Sigmoid colon (tissue), 7 donors: Measurements from ENCODE around the gene MIGA2. TPM values are rescaled to one million over a fixed set of nuclear protein-coding genes. Genes with fewer than 3 reads are reported as not detected.

Experiments used
- DNase-seq: peaks from one replicate; pipeline ENCODE4 v3.0.0-alpha.2; 2019
- H3K27ac ChIP-seq, 4 donors: fragments of 200-600 bp; sonication (generic); one replicate each; pipeline ENCODE4 v1.5.1; 2016 to 2019; ENCODE audit warnings: mild to moderate bottlenecking in 1 of 4
- H3K27me3 ChIP-seq, 3 donors: fragments of 200-600 bp; sonication (generic); one replicate each; pipeline ENCODE4 v1.5.1; 2019; ENCODE audit warnings: mild to moderate bottlenecking in 1 of 3
- H3K36me3 ChIP-seq, 4 donors: fragments of 200-600 bp; sonication (generic); one replicate each; pipeline ENCODE4 v1.5.1; 2016 to 2019
- H3K4me1 ChIP-seq, 4 donors: fragments of 200-600 bp; sonication (generic); one replicate each; pipeline ENCODE4 v1.5.1; 2017 to 2019
- H3K4me3 ChIP-seq, 4 donors: fragments of 200-600 bp; sonication (generic); one replicate each; pipeline ENCODE4 v1.5.1; 2017 to 2019; ENCODE audit warnings: mild to moderate bottlenecking in 2 of 4, moderate library complexity in 1 of 4
- H3K9me3 ChIP-seq, 4 donors: fragments of 200-600 bp in 3 of 4; sonication (generic) in 3 of 4; one replicate each; pipeline versions ENCODE4 v1.5.1 to v1.6.1; 2013 to 2019
- EP300 ChIP-seq, 4 donors: sonication (generic); formaldehyde crosslinking; IDR thresholded peaks; one replicate each; pipeline ENCODE4 v1.6.1; 2017; ENCODE audit warnings: antibody characterized with exemption in 4 of 4
- POLR2A ChIP-seq, 2 donors: fragments of 450-650 bp; IDR thresholded peaks; one replicate each; pipeline ENCODE4 v1.6.1; 2016; ENCODE audit warnings: antibody characterized with exemption in 2 of 2, mild to moderate bottlenecking in 2 of 2, moderate library complexity in 2 of 2
- POLR2AphosphoS5 ChIP-seq, 4 donors: sonication (generic); formaldehyde crosslinking; IDR thresholded peaks; one replicate each; pipeline ENCODE4 v1.6.1; 2017; ENCODE audit warnings: antibody characterized with exemption in 4 of 4
- WGBS, 2 donors: extraction: QIAGEN DNeasy Blood & Tissue Kit; methylation state at CpG; one replicate each; pipeline ENCODE4 v1.1.7; 2013; 5-methylcytosine and 5-hydroxymethylcytosine counted together
- intact Hi-C: fragments of 100-400 bp; cut with DNase I; formaldehyde crosslinking; loops from one replicate; pipeline ENCODE4 v1.15.1; 2023
- polyA plus RNA-seq, 3 donors: library from polyadenylated mRNA; stranded (reverse); fragments of 200-250 nt; gene quantifications; one replicate each; pipeline ENCODE4 v1.2.3, GENCODE V29; 2013
- total RNA-seq, 4 donors: library from RNA; depleted of rRNA; stranded (reverse); fragments of >200 nt; gene quantifications; one replicate each; pipeline ENCODE4 v1.1.0, GENCODE V29; 2016
- TF ChIP-seq, protein P1 (sequence below), 4 experiments: fragments of 450-650 bp in 3 of 4; fragments of 200-600 bp in 1 of 4; IDR thresholded peaks; one replicate each; pipeline ENCODE4 v1.5.1; 2016 to 2019; ENCODE audit warnings: antibody characterized with exemption in 4 of 4, mild to moderate bottlenecking in 3 of 4, moderate library complexity in 2 of 4
- donor health status: healthy with polysubstance abuse.
- donor health status: Bipolar disorder and iron deficiency.
- donor health status: healthy.

MIGA2 gene
- total and polyA plus RNA-seq, 7 donors: 8.4 to 44.3 (median 21.4) TPM

DNA sequence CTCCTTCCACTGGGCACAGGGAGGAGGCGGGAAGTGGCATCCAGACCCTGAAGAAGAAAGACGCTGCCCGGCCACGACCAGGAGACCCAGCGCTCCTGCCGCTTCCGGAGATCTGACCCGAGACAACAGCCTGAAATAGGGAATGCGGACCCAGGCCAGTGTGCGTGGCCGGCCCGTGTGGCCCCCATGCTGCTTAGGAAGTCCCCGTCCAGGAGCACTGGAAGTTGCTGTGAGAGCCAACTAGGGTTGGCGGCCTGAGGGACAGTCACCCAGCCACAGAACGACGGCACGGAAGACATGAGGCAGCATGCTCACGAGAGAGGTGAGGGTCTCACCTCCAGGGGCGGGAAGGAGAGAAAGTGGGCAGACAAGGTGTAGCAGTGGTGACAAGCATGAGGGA is 25.3 kb upstream of the MIGA2 start:
- intact Hi-C loops: no loop called here
- H3K27ac ChIP-seq: no peak overlapping the region
- no peak for TF ChIP-seq POLR2AphosphoS5 (IDR thresholded peaks at IDR 0.05)
- TF ChIP-seq POLR2A (IDR thresholded peaks at IDR 0.05): no peak
- no peak for TF ChIP-seq EP300 (IDR thresholded peaks at IDR 0.05)
- TF ChIP-seq, protein P1, sequence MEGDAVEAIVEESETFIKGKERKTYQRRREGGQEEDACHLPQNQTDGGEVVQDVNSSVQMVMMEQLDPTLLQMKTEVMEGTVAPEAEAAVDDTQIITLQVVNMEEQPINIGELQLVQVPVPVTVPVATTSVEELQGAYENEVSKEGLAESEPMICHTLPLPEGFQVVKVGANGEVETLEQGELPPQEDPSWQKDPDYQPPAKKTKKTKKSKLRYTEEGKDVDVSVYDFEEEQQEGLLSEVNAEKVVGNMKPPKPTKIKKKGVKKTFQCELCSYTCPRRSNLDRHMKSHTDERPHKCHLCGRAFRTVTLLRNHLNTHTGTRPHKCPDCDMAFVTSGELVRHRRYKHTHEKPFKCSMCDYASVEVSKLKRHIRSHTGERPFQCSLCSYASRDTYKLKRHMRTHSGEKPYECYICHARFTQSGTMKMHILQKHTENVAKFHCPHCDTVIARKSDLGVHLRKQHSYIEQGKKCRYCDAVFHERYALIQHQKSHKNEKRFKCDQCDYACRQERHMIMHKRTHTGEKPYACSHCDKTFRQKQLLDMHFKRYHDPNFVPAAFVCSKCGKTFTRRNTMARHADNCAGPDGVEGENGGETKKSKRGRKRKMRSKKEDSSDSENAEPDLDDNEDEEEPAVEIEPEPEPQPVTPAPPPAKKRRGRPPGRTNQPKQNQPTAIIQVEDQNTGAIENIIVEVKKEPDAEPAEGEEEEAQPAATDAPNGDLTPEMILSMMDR (IDR thresholded peaks at IDR 0.05): no peak
- H3K36me3 ChIP-seq: peaks cover 33 to 77% (median 50%) of the 10 kb centered on the region in 4 donors
- WGBS, 2 donors: 95 to 97% methylated on average over 19 of the region's 19 CpGs
- H3K9me3 ChIP-seq: no peaks in the 10 kb centered on the region
- H3K4me1 ChIP-seq: peaks cover 0 to 19% (median 13%) of the 10 kb centered on the region in 4 donors
- DNase-seq: no peak
- no peaks in the 10 kb centered on the region for H3K27me3 ChIP-seq
- H3K4me3 ChIP-seq: no peak overlapping the region

DNA sequence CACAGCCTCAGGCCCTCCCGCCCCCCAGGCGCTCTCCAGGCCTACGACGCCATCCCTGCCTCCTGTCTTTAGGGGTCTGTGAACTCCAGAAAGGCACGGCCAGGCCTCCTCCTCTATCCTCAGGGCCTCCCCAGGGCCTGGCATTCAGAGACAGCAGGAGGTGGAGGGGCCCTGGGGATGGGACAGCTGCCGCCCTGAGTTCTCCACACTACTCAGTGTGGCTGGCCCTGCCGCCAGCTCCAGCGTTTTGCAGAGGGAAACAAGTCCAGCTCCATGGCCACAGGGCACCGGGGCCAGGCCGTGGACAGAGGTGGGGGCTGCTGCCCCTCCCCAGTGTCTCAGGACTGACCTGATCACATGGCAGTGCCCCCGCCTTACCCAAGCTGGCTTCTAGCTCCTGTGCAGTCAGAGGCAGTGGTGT is 24.7 kb upstream of the MIGA2 start:
- Histone ChIP-seq H3K9me3 (no peaks in the 10 kb centered on the region), H3K4me3 (no peak overlapping the region), H3K27me3 (no peaks in the 10 kb centered on the region), H3K27ac (no peak overlapping the region), H3K36me3 (peaks cover 33 to 72% (median 49%) of the 10 kb centered on the region in 4 donors), H3K4me1 (peaks cover 0 to 13% (median 7%) of the 10 kb centered on the region in 4 donors)
- intact Hi-C loops: no loop called here
- WGBS, 2 donors: 89 to 91% methylated on average over 11 of the region's 11 CpGs
- no peak for DNase-seq
- TF ChIP-seq POLR2AphosphoS5 (IDR thresholded peaks at IDR 0.05): no peak
- TF ChIP-seq, protein P1 (IDR thresholded peaks at IDR 0.05): no peak

DNA sequence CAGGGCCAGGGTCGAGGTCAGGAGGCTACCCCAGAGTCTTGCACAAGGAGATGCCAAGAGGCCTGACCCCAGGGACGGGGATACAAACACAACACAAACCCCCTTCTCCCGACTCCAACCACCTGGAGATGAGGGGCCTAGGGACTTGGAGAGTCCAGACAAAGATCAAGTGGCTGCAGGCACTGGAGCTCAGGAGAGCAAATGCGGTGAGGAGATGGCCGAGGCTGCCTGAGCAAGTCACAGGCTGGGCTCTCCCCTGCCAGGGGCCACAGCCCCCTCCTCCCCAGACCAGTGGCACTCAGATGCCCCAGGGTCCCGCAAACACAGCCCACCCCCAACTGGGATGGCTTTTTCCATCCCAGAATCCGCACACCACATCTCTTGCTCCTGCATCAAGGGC is 24.1 kb upstream of the MIGA2 start:
- H3K27ac ChIP-seq: no peak overlapping the region
- no peaks in the 10 kb centered on the region for H3K9me3 ChIP-seq
- peaks cover 33 to 72% (median 49%) of the 10 kb centered on the region in 4 donors for H3K36me3 ChIP-seq
- DNase-seq: no peak
- TF ChIP-seq POLR2AphosphoS5 (IDR thresholded peaks at IDR 0.05) (no peak), POLR2A (IDR thresholded peaks at IDR 0.05) (no peak), EP300 (IDR thresholded peaks at IDR 0.05) (no peak)
- TF ChIP-seq, protein P1 (IDR thresholded peaks at IDR 0.05): no peak
- no peak overlapping the region for H3K4me3 ChIP-seq
- intact Hi-C loops: no loop called here
- H3K4me1 ChIP-seq: peaks cover 0 to 8% (median 2%) of the 10 kb centered on the region in 4 donors
- 89 to 90% methylated on average over 7 of the region's 7 CpGs for WGBS, 2 donors
- no peaks in the 10 kb centered on the region for H3K27me3 ChIP-seq

DNA sequence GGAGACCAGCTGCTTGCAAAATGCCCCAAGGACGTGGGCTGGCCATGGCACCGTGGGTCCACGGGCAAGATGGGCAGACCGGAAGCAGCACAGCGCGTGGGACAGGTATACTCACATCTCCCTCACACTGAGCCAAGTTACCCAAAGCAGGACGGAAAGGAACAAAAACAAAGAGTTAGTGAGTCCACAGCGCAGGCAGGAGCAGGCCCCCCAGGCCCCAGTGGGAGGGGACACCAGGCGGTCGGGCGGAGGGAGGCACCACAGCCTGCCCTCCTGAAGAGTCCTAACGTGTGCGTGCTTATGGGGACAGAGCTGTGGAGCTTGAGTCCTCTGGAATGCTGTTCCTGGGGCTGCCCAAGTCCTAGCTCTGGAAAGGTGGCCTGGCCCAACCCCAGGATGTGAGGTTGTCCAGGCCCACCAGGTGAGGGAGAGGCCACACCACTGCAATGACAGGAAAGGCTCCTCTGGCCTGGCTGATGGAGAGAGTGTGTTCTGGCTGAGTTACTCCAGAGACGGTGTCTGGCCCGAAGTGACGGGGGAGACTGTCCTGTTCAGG is 23.5 kb upstream of the MIGA2 start:
- Histone ChIP-seq H3K27me3 (no peaks in the 10 kb centered on the region), H3K27ac (no peak overlapping the region), H3K4me3 (no peak overlapping the region), H3K9me3 (no peaks in the 10 kb centered on the region), H3K4me1 (peaks cover 0 to 1% (median 0%) of the 10 kb centered on the region in 4 donors), H3K36me3 (peaks cover 33 to 71% (median 47%) of the 10 kb centered on the region in 4 donors)
- TF ChIP-seq, protein P1 (IDR thresholded peaks at IDR 0.05): no peak
- TF ChIP-seq EP300 (IDR thresholded peaks at IDR 0.05): no peak
- TF ChIP-seq POLR2A (IDR thresholded peaks at IDR 0.05): no peak
- no peak for TF ChIP-seq POLR2AphosphoS5 (IDR thresholded peaks at IDR 0.05)
- DNase-seq: no peak
- WGBS, 2 donors: 95 to 96% methylated on average over 16 of the region's 16 CpGs
- intact Hi-C loops: no loop called here

DNA sequence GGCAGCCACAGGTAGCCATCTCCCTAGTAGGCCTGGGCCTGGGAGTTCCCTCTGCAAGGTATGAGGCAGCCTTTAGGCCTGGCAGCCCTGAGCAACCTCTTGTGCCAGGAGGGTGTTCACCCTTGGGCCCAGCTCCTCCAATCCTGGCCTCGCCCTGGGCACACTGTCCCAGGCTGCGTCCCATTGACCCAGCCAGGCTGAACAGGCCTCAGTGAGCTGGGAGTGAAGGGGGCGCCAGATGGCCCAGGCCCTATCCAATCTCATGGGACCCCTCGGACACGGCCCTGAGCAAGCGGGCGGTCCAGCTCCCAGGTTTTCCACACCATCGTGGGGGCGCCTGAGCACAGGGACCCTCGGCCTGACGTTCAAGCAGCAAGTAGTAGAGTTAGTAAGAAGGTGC is 22.8 kb upstream of the MIGA2 start:
- H3K27me3 ChIP-seq: no peaks in the 10 kb centered on the region
- H3K9me3 ChIP-seq: no peaks in the 10 kb centered on the region
- H3K36me3 ChIP-seq: peaks cover 33 to 72% (median 42%) of the 10 kb centered on the region in 4 donors
- no peak overlapping the region for H3K27ac ChIP-seq
- intact Hi-C loops: no loop called here
- 95 to 97% methylated on average over 11 of the region's 11 CpGs for WGBS, 2 donors
- DNase-seq: no peak
- no peak overlapping the region for H3K4me3 ChIP-seq
- H3K4me1 ChIP-seq: no peaks in the 10 kb centered on the region
- TF ChIP-seq EP300 (IDR thresholded peaks at IDR 0.05): no peak
- no peak for TF ChIP-seq POLR2A (IDR thresholded peaks at IDR 0.05)
- TF ChIP-seq POLR2AphosphoS5 (IDR thresholded peaks at IDR 0.05): no peak
- TF ChIP-seq, protein P1 (IDR thresholded peaks at IDR 0.05): no peak
